Body of pancreas (tissue), 4 donors: ENCODE data around the gene UBE4B.

Experiments
- CTCF ChIP-seq, 7 experiments: fragments of 450-650 bp in 4 of 7; fragments of 200-600 bp in 3 of 7; sonication (generic) in 3 of 7; IDR thresholded peaks; one replicate each; pipeline ENCODE4 v1.5.1; 2016 to 2019; ENCODE audit warnings: antibody characterized with exemption in 7 of 7
- POLR2A ChIP-seq, 3 donors: fragments of 450-650 bp; IDR thresholded peaks; one replicate each; pipeline ENCODE4 v1.6.1; 2016; ENCODE audit warnings: antibody characterized with exemption in 3 of 3, mild to moderate bottlenecking in 2 of 3

GRCh38 chr1:10075732-10076131, 43.0 kb downstream of the UBE4B start:
- no peak for TF ChIP-seq CTCF (IDR thresholded peaks at IDR 0.05)
- TF ChIP-seq POLR2A (IDR thresholded peaks at IDR 0.05): no peak
